ENCODE data around the gene WWC1.
"Not testable (repeated sequence)": the region's sequence is repeated elsewhere in the genome, so short reads cannot be mapped to it uniquely, and the experiment has no call there.

Gene WWC1

GRCh38 chr5:168428552-168428951, 137.1 kb downstream of the WWC1 start:
- Mint-ChIP-seq H3K4me1 (peaks cover 6% of the 10 kb centered on the region), H3K9me3 (no peaks in the 10 kb centered on the region), H3K27ac (no peak overlapping the region), H3K4me3 (no peak overlapping the region), H3K36me3 (ENCODE audit: low read depth) (peaks cover 4% of the 10 kb centered on the region), H3K27me3 (ENCODE audit: low read depth) (no peaks in the 10 kb centered on the region)
- no peak for TF ChIP-seq CTCF (IDR thresholded peaks at IDR 0.05; ENCODE audit: unreplicated experiment in 3 of 3)

- H3K27ac Mint-ChIP-seq = no peak overlapping the region
- no peaks in the 10 kb centered on the region for H3K27me3 Mint-ChIP-seq (ENCODE audit: low read depth)
- TF ChIP-seq CTCF (IDR thresholded peaks at IDR 0.05; ENCODE audit: unreplicated experiment in 3 of 3) = no peak
- H3K4me3 Mint-ChIP-seq = no peak overlapping the region
- H3K36me3 Mint-ChIP-seq (ENCODE audit: low read depth) = peaks cover 4% of the 10 kb centered on the region
- no peaks in the 10 kb centered on the region for H3K9me3 Mint-ChIP-seq
- H3K4me1 Mint-ChIP-seq = no peaks in the 10 kb centered on the region
Measured at GRCh38 chr5:168430296-168430695, 138.9 kb downstream of the WWC1 start.

- no peak for TF ChIP-seq CTCF (IDR thresholded peaks at IDR 0.05; ENCODE audit: unreplicated experiment in 3 of 3)
- H3K27ac Mint-ChIP-seq = no peak overlapping the region
- H3K9me3 Mint-ChIP-seq = no peaks in the 10 kb centered on the region
- H3K36me3 Mint-ChIP-seq (ENCODE audit: low read depth) = peaks cover 8% of the 10 kb centered on the region
- H3K4me1 Mint-ChIP-seq = no peaks in the 10 kb centered on the region
- H3K27me3 Mint-ChIP-seq (ENCODE audit: low read depth) = no peaks in the 10 kb centered on the region
- no peak overlapping the region for H3K4me3 Mint-ChIP-seq
Measured at GRCh38 chr5:168432903-168433302, 141.5 kb downstream of the WWC1 start.

GRCh38 chr5:168434001-168434400, 142.6 kb downstream of the WWC1 start:
- TF ChIP-seq CTCF (IDR thresholded peaks at IDR 0.05; ENCODE audit: unreplicated experiment in 3 of 3) = no peak
- Mint-ChIP-seq H3K27me3 (ENCODE audit: low read depth) (no peaks in the 10 kb centered on the region), H3K36me3 (ENCODE audit: low read depth) (peaks cover 6% of the 10 kb centered on the region), H3K4me3 (no peak overlapping the region), H3K4me1 (no peaks in the 10 kb centered on the region), H3K27ac (peak overlapping the region in 1 of 3 experiments; percentile 41), H3K9me3 (no peaks in the 10 kb centered on the region)

GRCh38 chr5:168434746-168435321, 143.4 kb downstream of the WWC1 start:
- H3K4me3 Mint-ChIP-seq = no peak overlapping the region
- H3K36me3 Mint-ChIP-seq (ENCODE audit: low read depth) = peaks cover 4% of the 10 kb centered on the region
- no peaks in the 10 kb centered on the region for H3K4me1 Mint-ChIP-seq
- no peaks in the 10 kb centered on the region for H3K9me3 Mint-ChIP-seq
- peak overlapping the region in 1 of 3 experiments; percentile 17 for H3K27ac Mint-ChIP-seq
- no peaks in the 10 kb centered on the region for H3K27me3 Mint-ChIP-seq (ENCODE audit: low read depth)
- no peak for TF ChIP-seq CTCF (IDR thresholded peaks at IDR 0.05; ENCODE audit: unreplicated experiment in 3 of 3)

- not testable (repeated sequence) for H3K9me3 Mint-ChIP-seq; H3K36me3 Mint-ChIP-seq (ENCODE audit: low read depth); H3K4me1 Mint-ChIP-seq; H3K4me3 Mint-ChIP-seq; H3K27me3 Mint-ChIP-seq (ENCODE audit: low read depth)
- peak overlapping the region in 1 of 3 experiments; percentile 17 for H3K27ac Mint-ChIP-seq
Measured at GRCh38 chr5:168435340-168435739, 143.9 kb downstream of the WWC1 start.
